Activated T-cell treated with anti-CD3 and anti-CD28 coated beads, Interleukin-2, amount 50 U/mL, for 72 hours (primary cell): Measurements from ENCODE around the gene FAM149B1. TPM values are rescaled to one million over a fixed set of nuclear protein-coding genes. Genes with fewer than 3 reads are reported as not detected.
"Not testable (repeated sequence)": the region's sequence is repeated elsewhere in the genome, so short reads cannot be mapped to it uniquely, and the experiment has no call there.

ENCODE experiments used
- ATAC-seq, 2 donors: fragments of 150-1000 bp; cut with Tn5 transposase; replicated peaks in 1 of 2; 2 replicates each; pipeline ENCODE4 v1.10.0; 2021; ENCODE audit warnings: moderate library complexity in 2 of 2, mild to moderate bottlenecking in 1 of 2
- DNase-seq, 2 donors: peaks; one replicate each; pipeline ENCODE4 v3.0.0; 2021 to 2022; ENCODE audit warnings: mixed read lengths in 1 of 2
- H3K27ac Mint-ChIP-seq: one replicate; pipeline ENCODE4 v1.8.0; 2022; ENCODE audit warnings: mild to moderate bottlenecking, moderate library complexity, mixed read lengths
- H3K27me3 Mint-ChIP-seq: one replicate; pipeline ENCODE4 v1.8.0; 2022; ENCODE audit warnings: low read depth, mixed read lengths
- H3K36me3 Mint-ChIP-seq, 2 donors: one replicate each; pipeline ENCODE4 v1.8.0; 2022; ENCODE audit warnings: mixed read lengths in 2 of 2, mild to moderate bottlenecking in 1 of 2; ENCODE audit not compliant: insufficient read depth in 2 of 2
- H3K4me1 Mint-ChIP-seq: one replicate; pipeline ENCODE4 v1.8.0; 2022; ENCODE audit warnings: low read depth, mixed read lengths
- H3K4me3 Mint-ChIP-seq, 2 donors: one replicate each; pipeline ENCODE4 v1.8.0; 2022; ENCODE audit warnings: mild to moderate bottlenecking in 2 of 2, mixed read lengths in 2 of 2, moderate library complexity in 2 of 2
- H3K9me3 Mint-ChIP-seq, 2 donors: one replicate each; pipeline ENCODE4 v1.8.0; 2022; ENCODE audit warnings: mixed read lengths in 2 of 2
- total RNA-seq, 2 donors: library from RNA; stranded (reverse); gene quantifications; one replicate each; pipeline ENCODE4 v1.2.3, GENCODE V29; 2022

Gene FAM149B1
- 10 to 100 TPM; 13.9 to 16.1 TPM for total RNA-seq

DNA sequence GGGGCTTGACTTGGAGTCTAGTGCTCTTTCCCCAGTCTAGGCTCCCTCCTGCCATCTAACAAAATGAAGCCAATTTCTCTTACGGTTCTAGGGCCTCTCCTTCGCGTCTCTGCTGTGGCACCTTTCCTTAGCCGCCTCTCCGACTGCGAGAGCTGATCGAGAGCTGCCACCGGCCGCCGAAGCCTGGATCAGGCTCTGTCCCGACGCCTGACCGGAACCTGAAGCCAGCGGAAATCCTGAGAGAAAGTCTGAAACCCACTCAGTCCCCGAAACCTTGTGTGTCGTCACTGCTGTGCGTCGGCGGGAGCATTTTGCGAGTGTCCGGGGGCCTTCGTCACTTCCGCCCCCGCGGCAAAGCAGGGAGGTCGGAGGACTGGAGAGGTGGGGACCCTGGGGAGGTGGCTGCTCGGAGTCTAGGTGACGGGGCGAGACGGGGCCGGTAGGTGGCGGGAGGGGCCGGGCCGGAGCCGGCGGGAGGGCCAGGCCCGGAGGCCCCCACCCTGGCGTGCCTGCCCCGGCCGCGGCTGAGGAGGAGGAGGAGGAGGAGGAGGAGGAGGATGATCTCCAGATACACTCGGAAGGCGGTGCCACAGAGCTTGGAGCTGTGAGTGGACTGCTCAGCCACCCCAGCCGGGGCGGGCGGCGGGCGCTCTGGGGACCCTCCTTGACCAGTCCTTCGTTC is at the start of gene FAM149B1, which contains the start of gene ECD:
Gene FAM149B1, plus strand, starts transcription at position 337 of the 682 bp plus-strand sequence. Its CDS starts 221 bp downstream, at position 558.
Gene ECD, minus strand, starts transcription at position 226 of the 682 bp plus-strand sequence. CDS start 4,071 bp downstream, outside the sequence.
- Mint-ChIP-seq H3K4me3 (peak within 1 kb of the TSS; percentile 98 to 99), H3K27me3 (no peaks in the 10 kb centered on the region), H3K9me3 (peaks cover 0 to 2% of the 10 kb centered on the region in 2 donors), H3K36me3 (peaks cover 8 to 20% of the 10 kb centered on the region in 2 donors), H3K27ac (peak within 1 kb of the TSS; percentile 100), H3K4me1 (peaks cover 42% of the 10 kb centered on the region)
- peak; percentile 94 to 95 for DNase-seq
- peak; percentile 98 for ATAC-seq

DNA sequence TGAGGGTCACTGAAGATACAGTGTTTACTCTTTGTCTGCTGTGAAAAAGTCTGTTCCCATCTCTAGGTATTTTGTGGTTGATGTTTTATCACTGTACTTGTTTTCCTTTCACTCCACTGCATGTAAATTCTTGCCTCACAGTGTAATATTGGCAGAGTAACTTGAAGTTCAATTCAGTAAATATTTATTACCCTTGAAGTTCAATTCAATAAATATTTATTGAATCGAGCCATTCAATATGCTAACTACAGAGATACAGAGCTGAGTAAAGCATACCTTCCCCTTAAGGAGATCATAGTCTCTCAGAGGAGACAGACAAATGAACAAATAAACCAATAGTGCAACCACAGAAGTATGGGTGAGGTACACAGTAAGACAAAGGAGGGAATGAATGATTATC is 48.5 kb upstream of the FAM149B1 start:
- ATAC-seq (no peak), DNase-seq (no peak)
- peaks cover 3% of the 10 kb centered on the region for H3K4me1 Mint-ChIP-seq
- no peaks in the 10 kb centered on the region for H3K27me3 Mint-ChIP-seq
- no peaks in the 10 kb centered on the region for H3K9me3 Mint-ChIP-seq
- no peaks in the 10 kb centered on the region for H3K36me3 Mint-ChIP-seq
- H3K27ac Mint-ChIP-seq: no peak overlapping the region
- no peak overlapping the region for H3K4me3 Mint-ChIP-seq

DNA sequence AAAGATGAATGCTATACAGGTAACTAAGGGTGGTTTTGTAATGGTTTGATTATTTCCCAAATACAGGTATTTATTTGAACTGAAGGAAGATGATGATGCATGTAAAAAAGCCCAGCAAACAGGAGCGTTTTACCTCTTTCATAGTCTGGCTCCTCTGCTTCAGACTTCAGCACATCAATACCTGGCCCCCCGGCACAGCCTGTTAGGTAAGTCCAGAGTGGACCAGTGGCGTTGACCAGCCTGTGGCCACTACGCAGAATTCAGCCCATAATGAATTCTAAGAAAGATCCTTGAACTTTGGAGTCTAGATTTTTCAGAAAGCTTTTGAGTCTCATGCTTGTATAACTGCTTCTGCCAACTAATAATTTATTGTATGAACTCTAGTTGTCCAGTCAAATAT is 48.0 kb upstream of the FAM149B1 start:
- ATAC-seq (no peak), DNase-seq (no peak)
- Mint-ChIP-seq H3K27ac (no peak overlapping the region), H3K9me3 (no peaks in the 10 kb centered on the region), H3K27me3 (no peaks in the 10 kb centered on the region), H3K4me1 (peaks cover 3% of the 10 kb centered on the region), H3K36me3 (no peaks in the 10 kb centered on the region), H3K4me3 (no peak overlapping the region)

DNA sequence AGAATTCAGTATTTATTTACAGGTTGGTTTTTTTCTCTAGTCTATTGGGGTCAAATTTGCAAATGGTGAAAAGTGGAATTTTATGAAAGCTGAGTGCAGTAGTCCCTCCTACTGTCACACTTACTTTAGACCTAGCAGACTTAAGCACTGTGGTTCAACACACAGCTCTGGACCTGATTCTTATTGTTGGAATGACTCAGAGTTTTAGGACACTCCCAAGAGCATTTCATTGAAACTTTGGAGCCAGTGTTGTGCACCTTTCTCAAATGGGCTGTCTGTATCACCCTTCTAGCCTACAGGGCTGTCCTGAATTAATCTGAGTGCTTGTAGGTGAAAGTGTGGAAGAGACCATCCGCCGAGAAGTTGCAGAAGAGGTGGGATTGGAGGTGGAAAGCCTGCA is 41.6 kb upstream of the FAM149B1 start:
- DNase-seq (no peak), ATAC-seq (no peak)
- peak overlapping the region; percentile 68 for H3K27ac Mint-ChIP-seq
- H3K36me3 Mint-ChIP-seq: peaks cover 0 to 6% of the 10 kb centered on the region in 2 donors
- no peaks in the 10 kb centered on the region for H3K9me3 Mint-ChIP-seq
- no peaks in the 10 kb centered on the region for H3K27me3 Mint-ChIP-seq
- H3K4me1 Mint-ChIP-seq: no peaks in the 10 kb centered on the region
- no peak overlapping the region for H3K4me3 Mint-ChIP-seq

DNA sequence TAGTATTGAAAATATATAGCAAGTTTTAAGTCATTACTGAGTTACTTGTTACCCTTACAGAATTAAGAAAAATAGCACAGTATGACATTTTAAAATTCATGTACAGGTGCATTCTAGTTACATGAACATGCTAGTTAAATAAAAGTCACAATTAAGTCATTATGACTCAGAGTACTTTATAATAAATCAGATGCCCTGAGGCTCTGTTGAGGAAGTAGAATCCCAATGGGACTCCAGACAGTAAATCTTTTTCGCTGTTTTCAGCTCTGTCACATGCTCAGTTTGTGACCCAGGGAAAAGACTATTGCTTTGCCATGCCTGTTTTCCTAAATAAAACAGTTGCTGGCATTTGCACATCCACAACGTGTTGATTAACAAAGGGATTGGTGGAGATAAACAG is 36.6 kb upstream of the FAM149B1 start:
- no peak for ATAC-seq
- no peaks in the 10 kb centered on the region for H3K27me3 Mint-ChIP-seq
- no peak for DNase-seq
- H3K36me3 Mint-ChIP-seq: peaks cover 6 to 25% of the 10 kb centered on the region in 2 donors
- no peak overlapping the region for H3K4me3 Mint-ChIP-seq
- no peaks in the 10 kb centered on the region for H3K4me1 Mint-ChIP-seq
- no peaks in the 10 kb centered on the region for H3K9me3 Mint-ChIP-seq
- H3K27ac Mint-ChIP-seq: no peak overlapping the region

DNA sequence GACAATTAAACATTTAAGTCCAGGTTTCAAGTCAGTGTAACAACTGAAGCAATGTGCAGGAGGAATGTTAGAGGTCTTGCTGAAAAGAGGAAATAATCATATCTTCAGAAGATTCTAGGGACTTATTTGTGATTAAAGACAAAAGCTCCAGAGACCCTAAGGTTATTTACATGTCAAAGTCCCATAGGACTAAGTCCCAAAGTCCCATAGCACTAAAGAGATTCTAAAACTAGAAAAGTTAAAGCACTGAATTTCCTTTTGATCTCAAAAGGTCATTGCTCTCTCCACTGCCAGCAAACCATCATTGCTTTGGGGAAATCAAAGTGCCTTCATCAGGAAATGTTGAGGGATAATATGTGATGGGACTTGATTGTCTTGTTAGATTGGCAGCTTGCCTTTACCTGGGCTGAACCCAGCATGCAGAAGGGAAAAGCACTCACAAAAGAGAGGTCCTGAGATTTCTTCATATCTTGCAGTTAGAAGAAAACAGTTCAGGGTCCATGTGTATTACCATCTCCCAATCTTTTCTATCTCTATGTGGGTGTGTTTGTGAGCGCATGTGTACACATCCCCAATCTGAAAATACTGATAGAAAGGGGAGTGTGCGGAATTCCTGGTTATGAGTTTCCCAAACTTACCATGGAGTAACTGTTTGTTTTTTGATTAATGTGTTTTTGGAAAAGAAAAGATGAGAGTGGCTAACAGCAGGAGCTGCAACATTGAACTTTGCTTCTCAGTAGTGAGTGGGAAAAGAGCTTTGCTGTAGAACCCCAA is 35.8 kb upstream of the FAM149B1 start:
- Mint-ChIP-seq H3K27ac (no peak overlapping the region), H3K9me3 (no peaks in the 10 kb centered on the region), H3K27me3 (no peaks in the 10 kb centered on the region), H3K4me1 (no peaks in the 10 kb centered on the region), H3K36me3 (peaks cover 8 to 29% of the 10 kb centered on the region in 2 donors), H3K4me3 (no peak overlapping the region)
- DNase-seq: no peak
- ATAC-seq: no peak

DNA sequence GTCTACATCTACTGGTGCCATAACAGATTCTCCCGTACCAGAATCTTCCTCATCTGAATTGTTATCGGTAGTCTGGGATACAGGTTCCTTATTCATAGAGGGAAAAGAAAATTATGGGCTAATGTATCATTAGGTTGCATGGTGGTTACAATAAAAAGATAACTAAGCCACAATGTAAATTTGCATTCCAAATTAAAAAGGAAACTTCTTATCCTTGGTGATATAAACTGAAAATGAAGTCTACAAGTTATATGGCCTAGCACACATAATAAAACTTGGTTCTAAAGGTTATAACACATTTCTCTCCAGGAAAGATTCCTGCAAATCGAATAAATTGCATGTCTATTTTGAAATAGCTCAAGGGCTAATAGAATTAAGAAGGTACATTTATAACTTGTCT is 33.2 kb upstream of the FAM149B1 start:
- H3K4me1 Mint-ChIP-seq: no peaks in the 10 kb centered on the region
- H3K9me3 Mint-ChIP-seq: no peaks in the 10 kb centered on the region
- ATAC-seq (no peak), DNase-seq (no peak)
- no peak overlapping the region for H3K4me3 Mint-ChIP-seq
- no peak overlapping the region for H3K27ac Mint-ChIP-seq
- peaks cover 8 to 26% of the 10 kb centered on the region in 2 donors for H3K36me3 Mint-ChIP-seq
- H3K27me3 Mint-ChIP-seq: no peaks in the 10 kb centered on the region

DNA sequence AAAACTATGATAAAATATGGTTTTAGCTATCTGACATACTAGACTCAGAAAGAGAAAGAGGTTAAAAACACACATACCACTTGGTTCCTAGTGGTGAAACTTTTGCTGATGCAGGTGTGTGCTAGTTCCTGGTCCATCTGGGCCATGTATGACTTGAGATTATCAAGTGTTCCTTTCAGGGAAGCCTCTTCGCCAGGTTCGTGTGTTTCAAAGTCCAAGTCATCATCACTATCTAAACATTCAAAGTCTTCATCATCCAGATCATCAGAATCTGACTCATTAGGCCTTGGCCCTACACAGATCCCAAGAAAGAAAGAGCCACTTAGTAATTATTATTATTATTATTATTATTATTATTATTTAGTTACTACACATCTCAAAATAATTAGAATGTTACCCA is 31.3 kb upstream of the FAM149B1 start:
- H3K4me3 Mint-ChIP-seq: no peak overlapping the region
- H3K27me3 Mint-ChIP-seq: no peaks in the 10 kb centered on the region
- ATAC-seq (no peak), DNase-seq (no peak)
- no peaks in the 10 kb centered on the region for H3K4me1 Mint-ChIP-seq
- no peak overlapping the region for H3K27ac Mint-ChIP-seq
- H3K9me3 Mint-ChIP-seq: no peaks in the 10 kb centered on the region
- H3K36me3 Mint-ChIP-seq: peaks cover 10 to 28% of the 10 kb centered on the region in 2 donors

DNA sequence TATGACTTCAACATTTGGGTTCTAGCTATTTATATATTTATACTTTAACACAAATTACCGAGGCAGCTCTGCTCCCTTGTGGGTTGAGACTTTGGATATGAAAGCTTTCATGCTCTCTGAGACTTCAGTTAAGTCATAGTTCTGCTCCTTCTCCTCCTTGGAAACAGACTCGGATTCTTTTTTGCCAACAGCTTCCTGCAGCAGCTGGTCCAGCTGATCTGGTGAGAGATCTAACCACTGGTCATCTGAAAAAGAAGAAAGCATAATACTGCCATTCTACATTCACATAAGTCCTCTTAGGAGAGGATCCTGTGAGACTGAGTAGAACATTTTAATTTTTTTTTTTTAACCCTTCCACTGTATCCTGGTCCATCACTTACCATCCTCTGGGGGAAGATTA is 28.7 kb upstream of the FAM149B1 start:
- DNase-seq: no peak
- no peaks in the 10 kb centered on the region for H3K4me1 Mint-ChIP-seq
- no peak for ATAC-seq
- H3K27me3 Mint-ChIP-seq: no peaks in the 10 kb centered on the region
- H3K27ac Mint-ChIP-seq: no peak overlapping the region
- H3K36me3 Mint-ChIP-seq: peaks cover 6 to 26% of the 10 kb centered on the region in 2 donors
- no peak overlapping the region for H3K4me3 Mint-ChIP-seq
- H3K9me3 Mint-ChIP-seq: no peaks in the 10 kb centered on the region

DNA sequence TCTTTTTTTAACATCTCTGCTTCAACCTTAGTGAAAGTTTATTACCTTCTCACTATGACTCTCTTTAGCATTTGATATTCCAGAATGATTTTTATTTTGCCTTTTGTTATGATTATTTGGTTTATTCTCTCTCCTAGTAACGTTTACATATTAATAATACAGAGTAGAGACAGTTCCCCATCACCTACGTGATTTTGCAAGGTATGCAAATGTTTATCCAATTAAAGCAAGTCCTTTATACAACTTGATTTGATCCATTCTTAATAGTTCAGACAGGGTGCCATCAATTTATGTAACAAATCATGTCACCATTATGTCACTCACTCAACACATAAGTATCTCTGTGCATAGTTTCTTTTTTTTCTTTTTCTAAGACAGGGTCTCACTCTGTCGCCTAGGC is 26.3 kb upstream of the FAM149B1 start:
- H3K27me3 Mint-ChIP-seq: no peaks in the 10 kb centered on the region
- no peak overlapping the region for H3K27ac Mint-ChIP-seq
- ATAC-seq (no peak), DNase-seq (no peak)
- H3K4me3 Mint-ChIP-seq: no peak overlapping the region
- peaks cover 4 to 21% of the 10 kb centered on the region in 2 donors for H3K36me3 Mint-ChIP-seq
- no peaks in the 10 kb centered on the region for H3K9me3 Mint-ChIP-seq
- H3K4me1 Mint-ChIP-seq: no peaks in the 10 kb centered on the region

DNA sequence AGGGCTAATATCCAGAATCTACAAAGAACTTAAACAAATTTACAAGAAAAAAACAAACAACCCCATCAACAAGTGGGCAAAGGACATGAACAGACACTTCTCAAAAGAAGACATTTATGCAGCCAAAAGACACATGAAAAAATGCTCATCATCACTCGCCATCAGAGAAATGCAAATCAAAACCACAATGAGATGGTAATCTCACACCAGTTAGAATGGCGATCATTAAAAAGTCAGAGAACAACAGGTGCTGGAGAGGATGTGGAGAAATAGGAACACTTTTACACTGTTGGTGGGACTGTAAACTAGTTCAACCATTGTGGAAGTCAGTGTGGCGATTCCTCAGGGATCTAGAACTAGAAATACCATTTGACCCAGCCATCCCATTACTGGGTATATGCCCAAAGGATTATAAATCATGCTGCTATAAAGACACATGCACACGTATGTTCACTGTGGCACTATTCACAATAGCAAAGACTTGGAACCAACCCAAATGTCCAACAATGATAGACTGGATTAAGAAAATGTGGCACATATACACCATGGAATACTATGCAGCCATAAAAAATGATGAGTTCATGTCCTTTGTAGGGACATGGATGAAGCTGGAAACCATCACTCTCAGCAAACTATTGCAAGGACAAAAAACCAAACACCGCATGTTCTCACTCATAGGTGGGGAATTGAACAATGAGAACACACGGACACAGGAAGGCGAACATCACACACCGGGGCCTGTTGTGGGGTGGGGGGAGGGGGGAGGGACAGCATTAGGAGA is 17.1 kb upstream of the FAM149B1 start:
- DNase-seq, ATAC-seq, H3K4me1 Mint-ChIP-seq, H3K9me3 Mint-ChIP-seq, H3K27ac Mint-ChIP-seq, H3K27me3 Mint-ChIP-seq, H3K4me3 Mint-ChIP-seq: not testable (repeated sequence)
- H3K36me3 Mint-ChIP-seq: peaks cover 3 to 18% of the 10 kb centered on the region in 2 donors

DNA sequence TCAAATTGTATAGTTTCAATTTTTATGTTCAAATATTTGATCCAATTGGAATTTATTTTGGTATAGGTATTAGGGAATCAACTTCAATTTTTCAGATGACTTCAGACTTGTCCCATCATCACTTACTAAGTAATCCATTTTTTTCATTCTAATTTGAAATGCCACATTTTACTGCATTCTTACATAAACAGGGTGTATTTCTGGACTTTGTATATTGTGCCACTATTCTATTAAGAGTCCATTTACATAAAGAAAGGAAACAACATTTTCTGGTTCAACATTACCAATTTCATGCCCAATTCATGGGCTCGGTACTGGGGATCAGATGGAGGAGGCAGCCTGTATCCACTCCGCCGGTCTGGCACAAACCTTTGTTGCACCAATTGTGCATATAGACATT is 15.9 kb upstream of the FAM149B1 start:
- no peaks in the 10 kb centered on the region for H3K27me3 Mint-ChIP-seq
- peaks cover 5% of the 10 kb centered on the region for H3K4me1 Mint-ChIP-seq
- DNase-seq (no peak), ATAC-seq (no peak)
- no peak overlapping the region for H3K4me3 Mint-ChIP-seq
- H3K36me3 Mint-ChIP-seq: peaks cover 6 to 25% of the 10 kb centered on the region in 2 donors
- H3K9me3 Mint-ChIP-seq: no peaks in the 10 kb centered on the region
- H3K27ac Mint-ChIP-seq: no peak overlapping the region

DNA sequence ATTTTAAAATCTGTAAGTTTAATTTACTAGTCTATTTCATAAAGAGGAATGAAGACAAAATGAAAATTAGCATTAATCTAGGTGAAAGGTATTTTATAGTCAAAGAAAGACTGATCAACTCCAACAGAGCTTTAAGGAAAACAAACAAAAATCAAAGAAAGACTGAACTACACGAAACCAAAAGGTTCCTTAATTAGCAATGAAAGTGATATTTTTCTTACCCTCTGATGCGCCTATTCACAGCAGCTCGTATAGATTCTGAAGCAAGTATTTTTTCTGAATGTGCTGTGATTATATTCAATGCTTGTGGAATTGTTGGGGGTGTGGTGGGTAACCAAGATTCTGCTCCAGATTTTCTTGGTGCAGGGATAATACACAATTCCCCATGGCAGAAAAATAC is 11.9 kb upstream of the FAM149B1 start:
- H3K4me1 Mint-ChIP-seq: peaks cover 18% of the 10 kb centered on the region
- no peak for ATAC-seq
- no peak overlapping the region for H3K27ac Mint-ChIP-seq
- no peak for DNase-seq
- no peak overlapping the region for H3K4me3 Mint-ChIP-seq
- no peaks in the 10 kb centered on the region for H3K27me3 Mint-ChIP-seq
- no peaks in the 10 kb centered on the region for H3K9me3 Mint-ChIP-seq
- H3K36me3 Mint-ChIP-seq: peaks cover 2 to 32% of the 10 kb centered on the region in 2 donors
